GM18861 (cell line): ENCODE results near the gene ZC3H7B.

Source experiments
- ATAC-seq: cut with Tn5 transposase; IDR thresholded peaks from one replicate; pipeline ENCODE4 v1.9.1; 2021; ENCODE audit not compliant: unreplicated experiment

Gene ZC3H7B

GRCh38 chr22:41352058-41352457 is 50.7 kb downstream of the ZC3H7B start:
- no peak for ATAC-seq

GRCh38 chr22:41353862-41354575 is 52.7 kb downstream of the ZC3H7B start:
- ATAC-seq: no peak

GRCh38 chr22:41354979-41355378 is 53.7 kb downstream of the ZC3H7B start:
- no peak for ATAC-seq

- ATAC-seq: no peak
Measured at GRCh38 chr22:41355895-41356294, 54.6 kb downstream of the ZC3H7B start.

GRCh38 chr22:41356430-41357028 is 55.2 kb downstream of the ZC3H7B start:
- ATAC-seq: no peak

GRCh38 chr22:41357191-41357590 is 55.9 kb downstream of the ZC3H7B start:
- no peak for ATAC-seq

- ATAC-seq: no peak
Measured at GRCh38 chr22:41358927-41359326, 57.6 kb downstream of the ZC3H7B start.

GRCh38 chr22:41359376-41359775 is 58.1 kb downstream of the ZC3H7B start:
- ATAC-seq: no peak

- ATAC-seq: no peak
Measured at GRCh38 chr22:41360126-41360525, 58.8 kb downstream of the ZC3H7B start.

- no peak for ATAC-seq
Measured at GRCh38 chr22:41361716-41362310, 60.5 kb downstream of the ZC3H7B start.

GRCh38 chr22:41362615-41363014 is 61.3 kb downstream of the ZC3H7B start:
- no peak for ATAC-seq

GRCh38 chr22:41364233-41364632 is 62.9 kb downstream of the ZC3H7B start:
- no peak for ATAC-seq

- no peak for ATAC-seq
Measured at GRCh38 chr22:41364955-41365354, 63.6 kb downstream of the ZC3H7B start.

- ATAC-seq: no peak
Measured at GRCh38 chr22:41365425-41365824, 64.1 kb downstream of the ZC3H7B start.

GRCh38 chr22:41366323-41367029 is 65.2 kb downstream of the ZC3H7B start:
- no peak for ATAC-seq

- ATAC-seq: no peak
Measured at GRCh38 chr22:41367039-41367679, 65.8 kb downstream of the ZC3H7B start.

GRCh38 chr22:41367680-41368542 is 66.6 kb downstream of the ZC3H7B start:
- ATAC-seq: no peak

- no peak for ATAC-seq
Measured at GRCh38 chr22:41368543-41369423, 67.5 kb downstream of the ZC3H7B start.

GRCh38 chr22:41369424-41369745 is 68.1 kb downstream of the ZC3H7B start:
- ATAC-seq: no peak

GRCh38 chr22:41369837-41370236 is 68.5 kb downstream of the ZC3H7B start:
- no peak for ATAC-seq
